NCI-H1092 treated with DMSO at 0.1 percent for 48 hours (cell line): ENCODE data around the gene DHH.
"Not testable (repeated sequence)": the region's sequence is repeated elsewhere in the genome, so short reads cannot be mapped to it uniquely, and the experiment has no call there.

ENCODE experiments used
- DNase-seq: peaks from one replicate; lab custom pipeline; 2025; lab: John Stamatoyannopoulos, UW

Gene DHH

GRCh38 chr12:49094160-49094974 lies at the start of gene DHH:
Gene DHH, minus strand, starts transcription at chr12:49094801. Its CDS starts 289 bp downstream, at chr12:49094512.
- peak; percentile 7 for DNase-seq

- DNase-seq: no peak
Measured at GRCh38 chr12:49144384-49144783, 49.8 kb upstream of the DHH start.

GRCh38 chr12:49138999-49139398 lies 44.4 kb upstream of the DHH start:
- DNase-seq: no peak

- no peak for DNase-seq
Measured at GRCh38 chr12:49138587-49138986, 44.0 kb upstream of the DHH start.

- no peak for DNase-seq
Measured at GRCh38 chr12:49137476-49137875, 42.9 kb upstream of the DHH start.

GRCh38 chr12:49136997-49137396 lies 42.4 kb upstream of the DHH start:
- not testable (repeated sequence) for DNase-seq

- DNase-seq: no peak
Measured at GRCh38 chr12:49133590-49133989, 39.0 kb upstream of the DHH start.

GRCh38 chr12:49133014-49133413 lies 38.4 kb upstream of the DHH start:
- DNase-seq: peak; percentile 20

GRCh38 chr12:49131894-49132461 lies 37.4 kb upstream of the DHH start:
- DNase-seq: peak; percentile 62

- peak; percentile 72 for DNase-seq
Measured at GRCh38 chr12:49131051-49131893, 36.7 kb upstream of the DHH start, which contains the start of gene TUBA1B. Gene TUBA1B, minus strand, starts transcription at chr12:49131395. Its CDS starts 95 bp downstream, at chr12:49131300.

GRCh38 chr12:49130151-49131050 lies 35.8 kb upstream of the DHH start:
- peak; percentile 85 for DNase-seq

- DNase-seq: no peak
Measured at GRCh38 chr12:49129332-49130150, 34.9 kb upstream of the DHH start.

GRCh38 chr12:49127971-49128370 lies 33.4 kb upstream of the DHH start:
- not testable (repeated sequence) for DNase-seq

- no peak for DNase-seq
Measured at GRCh38 chr12:49126852-49127763, 32.5 kb upstream of the DHH start.

GRCh38 chr12:49121047-49121696 lies 26.6 kb upstream of the DHH start:
- DNase-seq: peak; percentile 32

GRCh38 chr12:49111206-49111605 lies 16.6 kb upstream of the DHH start:
- no peak for DNase-seq

- DNase-seq: peak; percentile 95
Measured at GRCh38 chr12:49110464-49111155, 16.0 kb upstream of the DHH start, which contains the start of gene LMBR1L. Gene LMBR1L, minus strand, starts transcription at chr12:49110847. Its CDS starts 292 bp downstream, at chr12:49110555.
